Heart right ventricle (tissue), 16 donors: Measurements from ENCODE around the gene ANAPC16. TPM values are rescaled to one million over a fixed set of nuclear protein-coding genes. Genes with fewer than 3 reads are reported as not detected.

Experiments used
- ATAC-seq, 8 donors: fragments of 200-7000 bp; cut with Tn5 transposase; one replicate each; pipeline ENCODE4 v1.9.1; 2020; ENCODE audit warnings: mild to moderate bottlenecking in 8 of 8, moderate library complexity in 8 of 8, moderate number of reproducible peaks in 1 of 8
- DNase-seq, 2 donors: peaks; one replicate each; pipeline ENCODE4 v3.0.0-alpha.2; 2020
- H3K27ac ChIP-seq, 10 donors: fragments of 200-600 bp; sonication (generic) in 2 of 10; one replicate each; pipeline versions ENCODE4 v1.5.0 to v1.8.0; 2020 to 2022; ENCODE audit warnings: mild to moderate bottlenecking in 3 of 10
- H3K27me3 ChIP-seq, 7 donors: fragments of 200-600 bp; one replicate each; pipeline ENCODE4 v1.8.0; 2021 to 2022; ENCODE audit warnings: mild to moderate bottlenecking in 2 of 7
- H3K36me3 ChIP-seq, 9 donors: fragments of 200-600 bp; sonication (generic) in 1 of 9; one replicate each; pipeline versions ENCODE4 v1.5.0 to v1.8.0; 2020 to 2022; ENCODE audit warnings: mild to moderate bottlenecking in 2 of 9
- H3K4me1 ChIP-seq, 9 donors: fragments of 200-600 bp; sonication (generic) in 1 of 9; one replicate each; pipeline versions ENCODE4 v1.5.0 to v1.8.0; 2020 to 2022; ENCODE audit warnings: mild to moderate bottlenecking in 4 of 9
- H3K4me3 ChIP-seq, 10 donors: fragments of 200-600 bp; sonication (generic) in 2 of 10; one replicate each; pipeline versions ENCODE4 v1.5.0 to v1.8.0; 2020 to 2022; ENCODE audit warnings: mild to moderate bottlenecking in 7 of 10, moderate library complexity in 2 of 10
- H3K9me3 ChIP-seq, 11 donors: fragments of 200-600 bp in 10 of 11; sonication (generic) in 2 of 11; one replicate each; pipeline versions ENCODE4 v1.5.0 to v1.8.0; 2013 to 2022; ENCODE audit warnings: mild to moderate bottlenecking in 2 of 11, control low read depth in 1 of 11, moderate library complexity in 1 of 11
- WGBS, 2 donors: extraction: QIAGEN DNeasy Blood & Tissue Kit; methylation state at CpG; one replicate each; pipeline ENCODE4 v1.1.7; 2013; ENCODE audit warnings: inconsistent platforms in 1 of 2; 5-methylcytosine and 5-hydroxymethylcytosine counted together
- intact Hi-C, 10 donors: fragments of 100-400 bp; cut with DNase I; formaldehyde crosslinking; loops; one replicate each; pipeline versions ENCODE4 v1.11.1 to v1.14.2; 2022
- polyA plus RNA-seq, 2 donors: library from polyadenylated mRNA; stranded (reverse); fragments of 200-250 nt; gene quantifications; one replicate each; pipeline ENCODE4 v1.2.3, GENCODE V29; 2013
- total RNA-seq, 10 donors: library from RNA; stranded (reverse); fragmentation: NEBNext Ultra II Directional in 3 of 10; extraction: Animal tissue kit (Norgen Biotek cat#: 25700) in 3 of 10; gene quantifications; one replicate each; pipeline versions ENCODE4 v1.2.1 to v1.2.4, GENCODE V29; 2021 to 2023
- TF ChIP-seq, protein P1 (sequence below), 9 donors: fragments of 200-600 bp; sonication (generic) in 2 of 9; IDR thresholded peaks; one replicate each; pipeline versions ENCODE4 v1.5.0 to v1.8.0; 2021 to 2022; ENCODE audit warnings: antibody characterized with exemption in 9 of 9, mild to moderate bottlenecking in 5 of 9, moderate library complexity in 1 of 9
- donor health status: Arrhythmogenic right ventricular cardiomyopathy.
- donor health status: ischemic (EF 13 %, LVEDD 7.1; RV severe dilation, severe dysfunction).
- donor health status: healthy with polysubstance abuse.
- donor health status: DM: no; HTN: yes; CAD: no.
- donor health status: DM: no; HTN: no; CAD: no.
- donor health status: ischemic (EF 25% LVEDD 6.9; RV normal size, moderate dysfunction).
- donor health status: ischemic (EF 25% LVEDD 5.7; RV mildly dilated, moderate dysfunction).
- donor health status: healthy.
- donor health status: DM: yes; HTN: yes; CAD: no.
- donor health status: Ischemic cardiomyopathy.
- donor health status: ischemic (EF 35%, LVEDD 5.7; RV mildly dilated, moderate dysfunction).
- donor health status: nonischemic (EF 11% LVEDD 7.7; RV severe dilation, severe dysfunction).
- donor health status: DM: yes; HTN: yes; CAD: no.
- donor health status: PGD.
- donor health status: ischemic (EF 29% LVEDD 5.4; RV normal size, mild dysfunction).
- donor health status: nonischemic (EF 23%, LVEDD 6.1; RV moderate dilation, normal function).

The ANAPC16 gene
- total and polyA plus RNA-seq, 12 donors = 129 to 246 (median 206) TPM

- H3K27me3 ChIP-seq = no peaks in the 10 kb centered on the region
- peak overlapping the region in 9 of 10 donors; percentile 29 to 99 (median 97) for H3K27ac ChIP-seq
- no peak for ATAC-seq
- no peak for DNase-seq
- H3K36me3 ChIP-seq = peaks cover 0 to 23% (median 0%) of the 10 kb centered on the region in 9 donors
- peak overlapping the region in 1 of 10 donors; percentile 11 for H3K4me3 ChIP-seq
- peaks cover 10 to 65% (median 56%) of the 10 kb centered on the region in 9 donors for H3K4me1 ChIP-seq
- intact Hi-C loops = loop anchor here in 7 of 10 donors (5.0 to 10.0 kb wide), 12 partner anchors 46 to 264 kb away; partner anchors contain the start of genes CHST3 (in 1 of the 7) and DDIT4 (in 1 of the 7)
- WGBS, 2 donors = 30% methylated on average over 2 of the region's 2 CpGs
- TF ChIP-seq, protein P1, sequence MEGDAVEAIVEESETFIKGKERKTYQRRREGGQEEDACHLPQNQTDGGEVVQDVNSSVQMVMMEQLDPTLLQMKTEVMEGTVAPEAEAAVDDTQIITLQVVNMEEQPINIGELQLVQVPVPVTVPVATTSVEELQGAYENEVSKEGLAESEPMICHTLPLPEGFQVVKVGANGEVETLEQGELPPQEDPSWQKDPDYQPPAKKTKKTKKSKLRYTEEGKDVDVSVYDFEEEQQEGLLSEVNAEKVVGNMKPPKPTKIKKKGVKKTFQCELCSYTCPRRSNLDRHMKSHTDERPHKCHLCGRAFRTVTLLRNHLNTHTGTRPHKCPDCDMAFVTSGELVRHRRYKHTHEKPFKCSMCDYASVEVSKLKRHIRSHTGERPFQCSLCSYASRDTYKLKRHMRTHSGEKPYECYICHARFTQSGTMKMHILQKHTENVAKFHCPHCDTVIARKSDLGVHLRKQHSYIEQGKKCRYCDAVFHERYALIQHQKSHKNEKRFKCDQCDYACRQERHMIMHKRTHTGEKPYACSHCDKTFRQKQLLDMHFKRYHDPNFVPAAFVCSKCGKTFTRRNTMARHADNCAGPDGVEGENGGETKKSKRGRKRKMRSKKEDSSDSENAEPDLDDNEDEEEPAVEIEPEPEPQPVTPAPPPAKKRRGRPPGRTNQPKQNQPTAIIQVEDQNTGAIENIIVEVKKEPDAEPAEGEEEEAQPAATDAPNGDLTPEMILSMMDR (IDR thresholded peaks at IDR 0.05) = no peak
- H3K9me3 ChIP-seq = no peaks in the 10 kb centered on the region
These were observed 2.9 kb downstream of the ANAPC16 start for GRCh38 chr10:72218726-72219125.

GRCh38 chr10:72219235-72219814 is 3.5 kb downstream of the ANAPC16 start:
- Histone ChIP-seq H3K9me3 (no peaks in the 10 kb centered on the region), H3K36me3 (peaks cover 0 to 29% (median 0%) of the 10 kb centered on the region in 9 donors), H3K27ac (peak overlapping the region in 7 of 10 donors; percentile 67 to 99 (median 97)), H3K4me3 (no peak overlapping the region), H3K27me3 (no peaks in the 10 kb centered on the region), H3K4me1 (peaks cover 10 to 64% (median 56%) of the 10 kb centered on the region in 9 donors)
- TF ChIP-seq, protein P1 (IDR thresholded peaks at IDR 0.05) = no peak
- intact Hi-C loops = loop anchor here in 7 of 10 donors (5.0 to 10.0 kb wide), 12 partner anchors 47 to 265 kb away; partner anchors contain the start of genes CHST3 (in 1 of the 7) and DDIT4 (in 1 of the 7)
- ATAC-seq (no peak), DNase-seq (no peak)
- WGBS, 2 donors = 66 to 69% methylated on average over 6 of the region's 6 CpGs

GRCh38 chr10:72220637-72221036 is 4.8 kb downstream of the ANAPC16 start:
- no peak for ATAC-seq
- no peak for DNase-seq
- Histone ChIP-seq H3K4me3 (no peak overlapping the region), H3K36me3 (peaks cover 0 to 42% (median 3%) of the 10 kb centered on the region in 9 donors), H3K9me3 (no peaks in the 10 kb centered on the region), H3K27me3 (no peaks in the 10 kb centered on the region), H3K4me1 (peaks cover 7 to 58% (median 44%) of the 10 kb centered on the region in 9 donors), H3K27ac (peak overlapping the region in 2 of 10 donors; percentile 33 to 41)
- WGBS, 2 donors = 84 to 87% methylated on average over 8 of the region's 8 CpGs
- TF ChIP-seq, protein P1 (IDR thresholded peaks at IDR 0.05) = no peak
- intact Hi-C loops = loop anchor here in 9 of 10 donors (5.0 to 10.0 kb wide), 13 partner anchors 86 to 266 kb away; partner anchors contain the start of gene CHST3 (in 2 of the 9)

- DNase-seq = no peak
- H3K36me3 ChIP-seq = peaks cover 0 to 49% (median 3%) of the 10 kb centered on the region in 9 donors
- intact Hi-C loops = loop anchor here in 9 of 10 donors (5.0 to 10.0 kb wide), 13 partner anchors 86 to 266 kb away; partner anchors contain the start of gene CHST3 (in 2 of the 9)
- no peaks in the 10 kb centered on the region for H3K9me3 ChIP-seq
- H3K4me3 ChIP-seq = no peak overlapping the region
- ATAC-seq = no peak
- TF ChIP-seq, protein P1 (IDR thresholded peaks at IDR 0.05) = no peak
- peaks cover 7 to 58% (median 44%) of the 10 kb centered on the region in 9 donors for H3K4me1 ChIP-seq
- WGBS, 2 donors = 42 to 48% methylated on average over 1 of the region's 1 CpG
- no peaks in the 10 kb centered on the region for H3K27me3 ChIP-seq
- H3K27ac ChIP-seq = peak overlapping the region in 1 of 10 donors; percentile 33
These were observed 5.5 kb downstream of the ANAPC16 start for GRCh38 chr10:72221278-72221677.
